VCaP (cell line): ENCODE data around the gene EEFSEC.

Source experiments
- H3K27ac ChIP-seq: fragments of 450-650 bp; 2 replicates; pipeline ENCODE4 v1.5.1; 2017
- CTCF ChIP-seq: fragments of 450-650 bp; conservative IDR thresholded peaks from 2 replicates; pipeline ENCODE4 v1.5.1; 2017; ENCODE audit warnings: mild to moderate bottlenecking, moderate library complexity

Gene EEFSEC

GRCh38 chr3:128214056-128214455 lies 60.8 kb downstream of the EEFSEC start:
- no peak for TF ChIP-seq CTCF
- no peak overlapping the region for H3K27ac ChIP-seq

- no peak for TF ChIP-seq CTCF
Observed at GRCh38 chr3:128215290-128215689, 62.0 kb downstream of the EEFSEC start.

GRCh38 chr3:128215800-128216495 lies 62.7 kb downstream of the EEFSEC start:
- no peak overlapping the region for H3K27ac ChIP-seq
- TF ChIP-seq CTCF: no peak

More at GRCh38 chr3:128215290-128215689, 62.0 kb downstream of the EEFSEC start:
- no peak overlapping the region for H3K27ac ChIP-seq

DNA sequence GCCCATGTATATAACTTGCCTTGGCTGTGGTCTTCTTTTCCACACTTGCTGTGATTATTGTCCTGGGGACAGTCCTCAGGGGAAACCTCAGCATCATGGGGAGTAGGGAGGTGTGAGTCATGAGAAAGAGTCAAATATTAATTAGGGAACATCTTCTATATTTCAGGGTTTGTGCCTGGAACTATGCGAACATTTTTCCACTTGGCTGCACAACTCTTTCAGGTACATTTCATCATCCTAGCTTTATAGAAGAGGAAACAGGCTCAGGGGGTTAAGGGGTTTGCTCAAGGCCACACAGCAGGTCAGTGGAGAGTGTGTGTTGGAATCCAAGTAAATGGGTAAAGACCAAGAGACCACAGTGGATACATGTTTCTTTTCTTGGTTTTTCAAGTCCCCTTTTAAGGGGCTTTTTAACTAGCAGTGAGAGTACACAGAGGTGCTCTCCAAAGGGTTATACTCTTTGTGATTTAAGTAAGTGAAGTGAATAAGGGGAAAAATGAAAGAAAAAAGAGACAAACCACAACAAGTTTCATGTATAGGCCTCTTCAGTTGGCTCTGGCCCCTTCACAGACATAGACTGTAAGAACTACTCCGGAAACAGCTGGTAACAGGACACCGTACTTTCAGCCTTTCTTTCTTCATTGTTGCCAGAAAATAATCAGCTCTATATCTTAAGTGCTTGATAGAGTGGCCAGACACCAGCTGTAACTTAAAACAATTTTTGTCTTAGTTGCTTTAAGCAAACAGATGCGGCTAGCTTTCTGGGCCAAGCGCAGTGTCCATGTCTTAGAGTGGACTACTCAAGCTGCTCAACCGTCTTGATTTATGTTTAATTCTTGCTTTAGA lies 64.6 kb downstream of the EEFSEC start:
- no peak overlapping the region; the same call in 1 of the 2 replicates for H3K27ac ChIP-seq
- no peak for TF ChIP-seq CTCF

DNA sequence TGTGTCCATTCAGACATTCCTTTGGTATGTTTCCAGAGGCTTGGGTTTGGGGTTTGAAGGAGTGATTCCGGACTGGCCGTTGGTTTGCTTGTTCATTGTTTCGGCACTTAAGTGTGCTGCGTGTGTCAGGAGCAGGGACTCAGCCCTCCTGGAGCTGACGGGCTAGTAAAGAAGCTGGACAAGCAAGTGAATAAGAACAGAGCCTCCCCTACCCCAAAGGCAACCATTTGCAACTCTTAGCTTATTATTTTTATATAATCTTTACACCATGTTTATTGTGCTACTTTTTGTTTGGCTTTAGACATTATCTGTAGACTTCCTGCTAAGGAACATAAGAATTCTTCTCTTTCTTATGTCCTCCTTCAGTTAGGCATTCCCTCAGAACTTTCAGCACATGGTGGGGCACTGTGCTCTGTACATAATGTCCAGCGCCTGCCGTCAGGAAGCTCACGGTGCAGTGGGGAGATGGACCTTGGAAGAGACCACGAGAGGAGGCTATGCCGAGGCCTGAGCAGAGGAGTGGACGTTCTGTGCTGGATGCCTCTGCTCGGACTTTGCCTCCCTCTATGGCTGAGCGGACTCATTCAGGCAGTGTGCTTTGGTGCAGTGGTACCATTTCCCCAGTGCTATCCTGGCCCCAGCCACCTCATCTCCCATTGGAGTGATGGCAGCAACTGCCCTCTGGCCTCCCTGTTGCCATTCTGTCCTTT lies 65.4 kb downstream of the EEFSEC start:
- TF ChIP-seq CTCF: no peak
- H3K27ac ChIP-seq: no peak overlapping the region; the same call in 1 of the 2 replicates

GRCh38 chr3:128221328-128221727 lies 68.0 kb downstream of the EEFSEC start:
- TF ChIP-seq CTCF: no peak
- H3K27ac ChIP-seq: no peak overlapping the region
